BJ (cell line): Measurements from ENCODE around the gene ERGIC2. TPM values are rescaled to one million over a fixed set of nuclear protein-coding genes. Genes with fewer than 3 reads are reported as not detected.

Source experiments
- CTCF ChIA-PET: fragments of 350-600 bp; formaldehyde crosslinking; extraction: SDS; loops from one replicate; lab custom pipeline; 2021; ENCODE audit warnings: antibody characterized with exemption, inconsistent platforms; lab: Yijun Ruan, JAX
- POLR2A ChIA-PET: fragments of 300-600 bp; sonication (Branson Sonifier 250); formaldehyde crosslinking; extraction: SDS; loops from one replicate; lab custom pipeline; 2021; ENCODE audit warnings: antibody characterized with exemption; lab: Charles Lee
- DNase-seq: peaks from one replicate; pipeline ENCODE4 v3.0.0-alpha.2; 2011; ENCODE audit warnings: low read depth
- H3K27me3 ChIP-seq: 2 replicates; pipeline ENCODE4 v1.6.0; 2011; ENCODE audit warnings: low read length; ENCODE audit not compliant: control insufficient read depth, insufficient read depth
- H3K36me3 ChIP-seq: 2 replicates; pipeline ENCODE4 v1.5.1; 2011; ENCODE audit warnings: low read length; ENCODE audit not compliant: control insufficient read depth, insufficient read depth
- H3K4me3 ChIP-seq: 2 replicates; pipeline ENCODE4 v1.5.1; 2011; ENCODE audit warnings: low read depth, mild to moderate bottlenecking, control low read depth, low read length
- polyA plus RNA-seq: library from polyadenylated mRNA; depleted of rRNA; stranded (reverse); fragments of >200 nt; gene quantifications from 2 replicates; pipeline ENCODE4 v1.2.3, GENCODE V29; 2011
- TF ChIP-seq, protein P1 (sequence below): IDR thresholded peaks from 2 replicates; pipeline ENCODE4 v1.5.1; 2011; ENCODE audit warnings: low read depth, mild to moderate bottlenecking, control low read depth, inconsistent platforms, low read length, moderate library complexity; ENCODE audit not compliant: insufficient read depth

The ERGIC2 gene
- polyA plus RNA-seq, 1 experiment: 16.9 TPM

DNA sequence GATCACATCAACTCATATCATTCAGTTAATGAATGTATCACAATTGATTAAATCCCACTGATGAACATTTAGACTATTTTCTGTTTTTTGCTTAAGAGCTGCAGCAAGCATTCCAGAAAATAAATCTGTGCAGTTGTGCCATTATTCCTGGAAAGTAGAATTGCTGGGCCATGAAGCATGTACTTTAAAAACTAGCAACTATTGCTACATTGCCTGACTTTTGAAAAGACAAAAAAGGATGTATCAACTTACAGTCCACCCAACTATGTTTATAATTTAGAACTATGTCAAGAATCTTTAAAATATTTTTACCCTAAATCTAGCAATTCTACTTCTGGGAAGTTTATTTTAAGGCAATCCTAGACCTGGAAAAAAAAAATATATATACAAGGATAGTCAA is 33.4 kb upstream of the ERGIC2 start:
- POLR2A ChIA-PET: no interaction called here
- CTCF ChIA-PET: no interaction called here
- H3K4me3 ChIP-seq: no peak overlapping the region
- H3K27me3 ChIP-seq: no peaks in the 10 kb centered on the region
- no peak for DNase-seq
- H3K36me3 ChIP-seq: no peaks in the 10 kb centered on the region
- TF ChIP-seq, protein P1, sequence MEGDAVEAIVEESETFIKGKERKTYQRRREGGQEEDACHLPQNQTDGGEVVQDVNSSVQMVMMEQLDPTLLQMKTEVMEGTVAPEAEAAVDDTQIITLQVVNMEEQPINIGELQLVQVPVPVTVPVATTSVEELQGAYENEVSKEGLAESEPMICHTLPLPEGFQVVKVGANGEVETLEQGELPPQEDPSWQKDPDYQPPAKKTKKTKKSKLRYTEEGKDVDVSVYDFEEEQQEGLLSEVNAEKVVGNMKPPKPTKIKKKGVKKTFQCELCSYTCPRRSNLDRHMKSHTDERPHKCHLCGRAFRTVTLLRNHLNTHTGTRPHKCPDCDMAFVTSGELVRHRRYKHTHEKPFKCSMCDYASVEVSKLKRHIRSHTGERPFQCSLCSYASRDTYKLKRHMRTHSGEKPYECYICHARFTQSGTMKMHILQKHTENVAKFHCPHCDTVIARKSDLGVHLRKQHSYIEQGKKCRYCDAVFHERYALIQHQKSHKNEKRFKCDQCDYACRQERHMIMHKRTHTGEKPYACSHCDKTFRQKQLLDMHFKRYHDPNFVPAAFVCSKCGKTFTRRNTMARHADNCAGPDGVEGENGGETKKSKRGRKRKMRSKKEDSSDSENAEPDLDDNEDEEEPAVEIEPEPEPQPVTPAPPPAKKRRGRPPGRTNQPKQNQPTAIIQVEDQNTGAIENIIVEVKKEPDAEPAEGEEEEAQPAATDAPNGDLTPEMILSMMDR: no peak

DNA sequence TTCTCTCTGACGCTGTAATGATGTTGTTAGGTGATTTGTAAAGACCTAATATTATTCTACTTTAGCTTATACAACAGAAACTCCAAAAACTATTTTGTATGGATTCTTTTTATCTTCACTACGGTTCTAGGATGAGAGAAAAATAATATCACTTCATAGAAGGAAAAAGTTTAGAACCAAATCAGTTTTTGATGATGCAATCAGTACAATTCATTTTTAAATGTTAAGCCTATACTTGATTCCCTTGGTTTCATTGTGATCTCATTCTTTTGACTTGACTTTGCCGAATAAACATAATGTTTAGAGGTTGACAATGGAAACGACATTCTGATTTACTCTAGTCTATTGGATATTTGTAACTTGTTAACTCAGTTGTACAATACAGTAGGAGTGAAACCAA is 24.6 kb upstream of the ERGIC2 start:
- no peak for DNase-seq
- ChIA-PET CTCF (no interaction called here), POLR2A (no interaction called here)
- TF ChIP-seq, protein P1: no peak
- Histone ChIP-seq H3K36me3 (no peaks in the 10 kb centered on the region), H3K4me3 (no peak overlapping the region), H3K27me3 (no peaks in the 10 kb centered on the region)

DNA sequence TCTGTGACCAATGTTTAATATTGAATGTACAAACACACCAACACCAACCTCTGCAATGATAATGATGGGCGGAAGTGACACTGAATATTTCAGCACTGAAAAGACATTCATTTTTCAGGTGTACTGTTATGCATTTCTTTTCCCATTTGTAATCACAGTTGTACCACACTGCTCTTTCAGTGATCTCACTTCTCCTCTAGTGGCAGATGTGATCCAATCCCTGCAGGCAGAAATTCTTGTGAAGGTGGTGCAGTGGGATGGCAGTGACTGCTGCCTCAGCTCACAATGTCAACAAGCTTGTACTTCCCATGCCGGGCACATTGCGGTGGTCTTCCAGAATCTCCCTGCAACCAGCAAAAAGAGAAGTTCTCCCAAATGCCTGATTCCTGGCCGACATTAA is 23.0 kb upstream of the ERGIC2 start:
- ChIA-PET POLR2A (no interaction called here), CTCF (interaction anchor here (0.6 kb wide), 1 partner anchor 13 kb away, joined by 3 read pairs; no protein-coding TSS in a partner anchor)
- no peak for DNase-seq
- no peak overlapping the region for H3K4me3 ChIP-seq
- no peaks in the 10 kb centered on the region for H3K36me3 ChIP-seq
- TF ChIP-seq, protein P1: no peak
- H3K27me3 ChIP-seq: no peaks in the 10 kb centered on the region

DNA sequence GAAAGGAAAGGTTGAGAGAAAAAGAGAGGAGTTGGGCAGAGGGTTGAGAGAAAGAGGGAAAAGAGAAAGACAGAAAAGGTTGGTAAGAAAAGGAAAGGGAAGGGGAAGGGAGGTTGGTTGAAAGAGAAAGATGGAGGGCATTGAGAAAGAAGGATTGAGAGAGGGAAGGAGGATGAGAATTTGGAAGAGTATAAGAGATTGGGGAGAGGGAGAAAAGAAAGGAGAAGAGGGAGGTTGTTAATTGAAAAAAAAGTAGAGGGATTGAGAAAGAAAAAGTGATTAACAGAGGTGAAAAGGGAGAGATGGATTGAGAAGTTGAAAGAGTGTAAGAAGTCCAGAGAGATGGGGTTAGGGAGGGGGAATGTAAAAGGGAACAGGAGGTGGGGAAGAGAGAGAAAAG is 21.5 kb upstream of the ERGIC2 start:
- TF ChIP-seq, protein P1: no peak
- POLR2A ChIA-PET: no interaction called here

DNA sequence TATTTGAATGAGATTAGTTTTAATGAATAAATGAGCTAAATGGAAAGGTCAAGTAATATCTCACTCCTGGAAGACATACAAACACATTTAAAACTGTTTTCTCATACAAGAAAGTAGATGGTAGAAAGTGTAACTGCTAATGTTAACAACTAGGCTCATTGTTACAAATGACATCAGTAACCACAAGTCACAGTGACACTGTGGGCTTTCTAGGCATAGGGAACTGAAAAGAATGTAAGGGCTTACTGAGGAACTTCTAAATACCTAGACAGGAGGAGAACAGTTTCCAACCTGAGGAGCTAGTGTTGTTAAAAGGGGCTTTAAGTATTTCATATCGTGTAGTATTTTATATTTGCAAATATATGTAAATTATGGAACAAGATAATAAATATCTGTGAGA is 17.5 kb upstream of the ERGIC2 start:
- no peaks in the 10 kb centered on the region for H3K36me3 ChIP-seq
- TF ChIP-seq, protein P1: no peak
- ChIA-PET POLR2A (no interaction called here), CTCF (interaction anchor here (1.3 kb wide), 1 partner anchor 14 kb away, joined by 3 read pairs; no protein-coding TSS in a partner anchor)
- H3K4me3 ChIP-seq: no peak overlapping the region
- no peaks in the 10 kb centered on the region for H3K27me3 ChIP-seq
- no peak for DNase-seq

More for the DNA sequence above, 21.5 kb upstream of the ERGIC2 start:
- CTCF ChIA-PET: no interaction called here
- no peaks in the 10 kb centered on the region for H3K27me3 ChIP-seq
- no peak overlapping the region for H3K4me3 ChIP-seq
- DNase-seq: no peak
- no peaks in the 10 kb centered on the region for H3K36me3 ChIP-seq
